Head of caudate nucleus (tissue), 42 donors: ENCODE measurements around the gene AQP12A.
"Not testable (repeated sequence)": the region's sequence is repeated elsewhere in the genome, so short reads cannot be mapped to it uniquely, and the experiment has no call there.

Source experiments
- DNase-seq, 42 donors: peaks; one replicate each; pipeline versions ENCODE4 v3.0.0 to v3.0.0-alpha.2; 2020 to 2021; ENCODE audit warnings: mixed read lengths in 7 of 42
- intact Hi-C: fragments of 100-400 bp; cut with DNase I; formaldehyde crosslinking; loops from one replicate; pipeline ENCODE4 v1.15.0; 2022

AQP12A gene

DNA sequence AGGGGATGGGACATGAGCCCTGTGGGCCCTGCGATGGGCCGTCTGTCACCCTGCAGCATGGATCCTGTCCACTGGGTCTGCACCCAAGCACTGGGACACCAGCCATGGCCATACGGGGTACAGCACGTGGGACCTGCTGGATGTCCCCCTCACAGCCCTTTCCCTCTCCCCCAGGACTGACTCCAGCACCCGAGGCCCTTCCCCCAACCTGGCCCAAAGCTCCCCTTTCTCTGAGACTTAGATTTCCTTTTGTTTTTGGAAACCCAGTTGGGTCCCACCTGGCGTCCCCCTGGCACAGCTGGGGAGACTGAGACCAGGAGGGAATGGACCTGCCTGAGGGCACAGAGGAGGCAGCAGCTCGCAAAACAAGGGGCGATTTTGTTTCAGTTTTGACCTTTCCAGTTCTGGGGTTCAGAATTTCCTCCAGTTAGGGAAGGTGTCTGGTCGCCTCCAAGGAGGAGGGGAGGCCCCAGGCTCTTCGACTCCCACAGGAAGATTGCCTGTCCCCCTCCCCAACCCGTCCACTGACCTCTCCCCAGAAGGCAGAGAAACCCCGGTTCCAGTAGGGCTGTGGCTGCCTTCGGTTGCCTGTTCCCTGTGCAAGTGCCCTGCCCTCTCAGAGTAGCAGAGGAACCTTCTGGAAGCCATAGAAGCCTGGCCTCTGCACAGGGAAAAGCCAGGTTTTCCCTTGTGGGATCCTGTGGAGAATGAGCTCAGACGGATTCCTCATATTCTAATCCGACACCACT, 7.5 kb upstream of the AQP12A start:
- intact Hi-C loops: not testable (repeated sequence)
- peak in 1 of 42 donors; percentile 29 for DNase-seq

- no peak for DNase-seq
These were observed 5.8 kb upstream of the AQP12A start for GRCh38 chr2:240685771-240686371.

GRCh38 chr2:240686460-240686859, 5.2 kb upstream of the AQP12A start:
- intact Hi-C loops: no loop called here
- DNase-seq: no peak

More at GRCh38 chr2:240685771-240686371, 5.8 kb upstream of the AQP12A start:
- intact Hi-C loops: no loop called here

GRCh38 chr2:240687045-240687740, 4.5 kb upstream of the AQP12A start:
- intact Hi-C loops: no loop called here
- peak in 2 of 42 donors; percentile 4 to 20 for DNase-seq

- peak in 1 of 42 donors; percentile 6 for DNase-seq
- intact Hi-C loops: no loop called here
These were observed 3.7 kb upstream of the AQP12A start for GRCh38 chr2:240687741-240688552.

DNA sequence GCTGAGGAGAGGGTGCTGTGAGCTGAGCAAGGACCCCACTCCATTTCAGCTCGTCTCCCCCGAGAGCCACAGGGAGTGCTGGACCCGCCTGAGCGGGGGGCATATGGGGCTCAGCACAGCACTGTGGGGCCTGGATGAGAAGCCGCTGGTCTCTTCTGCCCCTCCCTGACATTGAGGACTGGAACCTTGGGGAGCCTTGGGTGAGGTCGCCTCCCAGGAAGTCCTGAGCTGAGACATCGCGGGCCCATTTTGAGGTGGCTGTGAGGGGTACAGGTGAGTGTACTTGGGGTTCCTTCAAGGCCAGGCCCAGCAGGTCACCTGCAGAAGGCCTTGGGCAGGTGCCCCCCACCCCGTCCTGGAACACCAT, 3.1 kb upstream of the AQP12A start:
- peak in 3 of 42 donors; percentile 3 to 17 (median 14) for DNase-seq
- intact Hi-C loops: no loop called here

DNA sequence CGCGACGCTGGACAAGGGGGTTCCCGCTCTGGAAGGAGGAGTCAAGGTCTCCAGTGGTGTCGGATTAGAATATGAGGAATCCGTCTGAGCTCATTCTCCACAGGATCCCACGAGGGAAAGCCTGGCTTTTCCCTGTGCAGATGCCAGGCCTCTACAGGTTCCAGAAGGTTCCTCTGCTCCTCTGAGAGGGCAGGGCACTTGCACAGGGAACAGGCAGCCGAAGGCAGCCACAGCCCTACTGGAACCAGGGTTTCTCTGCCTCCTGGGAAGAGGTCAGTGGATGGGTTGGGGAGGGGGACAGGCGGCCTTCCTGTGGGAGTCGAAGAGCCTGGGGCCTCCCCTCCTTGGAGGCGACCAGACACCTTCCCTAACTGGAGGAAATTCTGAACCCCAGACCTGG, 1.7 kb upstream of the AQP12A start:
- intact Hi-C loops: no loop called here
- peak in 2 of 42 donors; percentile 3 to 11 for DNase-seq

GRCh38 chr2:240690421-240691074, 1.1 kb upstream of the AQP12A start:
- intact Hi-C loops: not testable (repeated sequence)
- peak in 3 of 42 donors; percentile 6 to 14 (median 7) for DNase-seq

- DNase-seq: peak in 1 of 42 donors; percentile 6
These were observed 615 bp upstream of the AQP12A start for GRCh38 chr2:240691075-240691427.

GRCh38 chr2:240692583-240693561, 1.2 kb downstream of the AQP12A start:
- DNase-seq: peak in 3 of 42 donors; percentile 5 to 9 (median 5)
- intact Hi-C loops: not testable (repeated sequence)

More at GRCh38 chr2:240691075-240691427, 615 bp upstream of the AQP12A start:
- intact Hi-C loops: not testable (repeated sequence)

- DNase-seq, intact Hi-C loops: not testable (repeated sequence)
These were observed 2.6 kb downstream of the AQP12A start for GRCh38 chr2:240694304-240694703.

DNA sequence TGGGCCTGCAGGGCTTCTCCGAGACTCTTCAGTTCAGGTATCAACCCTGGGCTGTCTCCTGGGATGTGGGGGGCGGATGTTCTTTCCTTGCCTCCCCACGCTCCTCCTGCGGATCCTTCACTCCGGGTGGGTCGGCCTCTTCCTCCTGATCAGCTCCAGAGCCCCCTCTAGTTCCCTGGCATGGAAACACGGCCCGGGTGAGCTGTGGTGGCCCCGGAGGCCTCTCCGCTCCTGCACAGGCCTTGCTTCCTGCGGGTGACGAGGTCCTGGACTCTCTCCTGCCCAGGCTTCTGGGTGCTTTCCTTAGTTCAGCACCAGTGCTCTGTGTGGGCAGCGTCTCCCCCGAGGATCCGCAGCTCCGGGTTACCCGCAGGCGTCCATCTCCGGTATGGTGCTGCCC, 3.9 kb downstream of the AQP12A start:
- intact Hi-C loops, DNase-seq: not testable (repeated sequence)

- DNase-seq, intact Hi-C loops: not testable (repeated sequence)
These were observed 4.8 kb downstream of the AQP12A start for GRCh38 chr2:240696469-240696868.

DNA sequence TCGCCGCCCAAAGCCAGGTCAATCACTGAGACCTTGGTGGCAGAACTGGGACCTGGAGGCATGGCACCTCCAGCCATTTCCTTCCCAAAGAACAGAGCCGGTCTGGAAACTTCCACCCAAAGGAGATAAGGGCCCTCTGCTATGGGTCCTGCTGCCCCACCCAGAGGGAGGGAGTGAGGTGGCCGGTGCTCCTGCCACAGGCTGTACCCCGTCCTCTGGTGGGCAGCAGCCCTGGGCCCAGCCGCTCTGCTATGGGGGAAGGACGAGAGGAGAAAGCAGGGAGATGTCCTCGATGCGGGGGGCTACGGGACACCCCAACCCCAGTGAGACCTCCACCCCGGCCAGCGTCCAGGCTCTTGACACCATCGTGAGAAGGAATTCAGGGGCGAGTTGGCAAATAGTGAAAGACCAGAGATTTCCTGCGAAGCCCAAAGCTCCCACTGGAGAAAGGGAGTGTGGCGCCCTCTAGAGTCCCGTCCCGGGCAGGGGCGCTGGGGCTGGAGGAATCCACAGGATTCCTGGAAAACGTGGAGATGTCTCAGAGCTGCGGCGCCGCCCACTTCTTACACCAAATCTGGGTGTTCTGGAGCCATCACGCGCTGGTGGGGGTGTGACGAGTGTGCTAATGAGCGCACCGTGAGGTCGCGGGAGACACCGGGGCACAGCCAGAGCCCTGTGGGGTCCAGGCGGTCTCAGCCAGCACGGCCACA, 7.3 kb downstream of the AQP12A start:
- peak in 7 of 42 donors; percentile 7 to 39 (median 17) for DNase-seq
- intact Hi-C loops: not testable (repeated sequence)

- intact Hi-C loops: not testable (repeated sequence)
- DNase-seq: peak in 10 of 42 donors; percentile 4 to 36 (median 14)
These were observed 8.2 kb downstream of the AQP12A start for GRCh38 chr2:240699835-240700234.

DNA sequence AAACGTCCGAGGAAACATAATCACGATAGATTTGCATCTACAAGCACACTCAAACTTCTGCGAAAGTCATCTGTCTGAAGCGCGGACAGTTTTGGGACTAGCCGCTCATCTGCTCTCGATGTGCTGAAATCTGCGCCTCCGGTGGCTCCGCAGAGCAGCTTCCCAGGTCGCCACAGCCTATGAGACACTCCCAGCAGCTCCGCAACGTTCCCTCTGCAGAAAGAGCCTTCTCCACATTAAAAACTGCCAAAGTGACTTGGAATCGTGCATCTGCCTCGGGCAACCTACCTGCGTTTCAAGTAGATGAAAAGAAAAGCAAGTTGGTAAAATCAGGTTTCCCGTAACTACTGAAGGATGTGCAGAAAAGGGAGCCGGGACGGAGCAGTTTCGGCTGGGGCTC, 8.9 kb downstream of the AQP12A start:
- intact Hi-C loops: not testable (repeated sequence)
- peak in 4 of 42 donors; percentile 6 to 18 (median 12) for DNase-seq
